Measurements from ENCODE around the gene RERG.

The RERG gene

DNA sequence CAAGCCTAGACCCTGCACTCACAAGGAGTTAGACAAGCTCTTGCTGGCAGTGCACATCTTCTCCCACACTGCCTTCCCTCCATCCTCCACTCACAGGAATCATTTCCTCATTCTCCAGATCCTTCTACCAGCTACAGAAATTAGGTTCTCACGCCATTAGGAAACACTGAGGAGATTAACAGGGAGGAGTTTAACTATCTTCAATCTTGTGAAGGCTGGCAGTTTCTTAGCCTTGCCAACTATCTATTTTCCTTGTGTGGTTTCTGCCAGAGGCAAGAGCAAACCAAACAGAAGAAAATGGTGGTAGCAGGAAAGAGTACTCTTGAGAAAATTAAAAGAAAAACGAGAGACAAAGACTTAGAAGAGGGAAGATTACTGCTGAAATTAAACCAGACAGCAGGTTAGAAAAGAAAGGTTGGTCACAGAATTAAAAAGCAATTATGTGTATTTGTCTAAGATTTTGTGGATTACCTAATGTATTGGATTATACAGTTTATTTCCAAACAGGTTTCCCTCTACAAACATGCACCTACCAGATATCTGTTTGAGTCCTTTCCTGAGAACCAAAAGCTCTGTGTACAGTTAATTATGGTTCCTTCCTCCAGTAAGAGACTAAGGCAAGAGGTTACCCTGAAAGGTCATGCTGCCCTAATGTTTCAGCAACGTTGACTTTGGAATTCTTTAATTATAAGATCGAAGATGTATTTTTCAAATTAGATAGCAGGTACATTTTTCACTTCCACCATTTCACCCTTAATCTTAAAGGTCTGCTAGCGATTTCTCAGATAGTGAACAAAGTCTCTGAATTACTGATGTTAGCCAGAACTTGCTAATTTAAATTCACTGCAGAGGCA lies 5.0 kb downstream of the RERG start:
- no peak for DNase-seq

DNA sequence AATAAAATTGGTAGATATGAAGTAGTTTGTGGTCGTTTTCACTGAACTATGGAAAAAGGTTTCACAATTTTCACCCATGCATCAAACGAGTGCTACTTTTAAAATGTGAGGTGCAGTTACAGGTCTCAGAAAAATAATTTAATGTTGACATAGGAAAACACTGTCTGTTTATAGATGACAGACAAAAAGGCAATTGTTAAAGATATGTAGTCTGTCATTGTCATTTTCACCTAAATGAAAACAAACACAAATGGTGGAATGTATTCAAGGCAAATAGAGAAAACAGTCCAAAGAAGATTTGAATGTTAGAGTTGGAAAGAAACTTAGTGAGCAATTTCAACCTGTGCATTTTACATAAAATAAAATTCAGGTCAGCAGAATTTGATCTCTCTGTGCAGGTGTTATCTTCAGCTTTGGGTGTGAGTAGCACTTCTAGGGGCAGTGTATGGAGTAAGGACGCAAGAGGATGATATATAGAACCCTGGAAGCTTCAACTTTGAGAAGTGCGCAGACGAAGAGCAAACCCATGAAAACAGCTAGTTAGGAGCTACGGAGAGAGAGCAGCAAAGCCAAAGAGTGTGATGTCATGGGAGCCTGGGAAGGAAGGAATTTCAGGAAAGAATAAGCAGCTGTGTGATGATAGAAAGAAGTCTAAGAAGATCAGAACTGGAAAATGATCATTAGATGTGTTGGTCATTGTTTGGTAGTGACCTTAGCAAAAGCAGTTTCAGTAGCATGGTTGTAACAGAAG lies 6.2 kb downstream of the RERG start:
- no peak for DNase-seq

DNA sequence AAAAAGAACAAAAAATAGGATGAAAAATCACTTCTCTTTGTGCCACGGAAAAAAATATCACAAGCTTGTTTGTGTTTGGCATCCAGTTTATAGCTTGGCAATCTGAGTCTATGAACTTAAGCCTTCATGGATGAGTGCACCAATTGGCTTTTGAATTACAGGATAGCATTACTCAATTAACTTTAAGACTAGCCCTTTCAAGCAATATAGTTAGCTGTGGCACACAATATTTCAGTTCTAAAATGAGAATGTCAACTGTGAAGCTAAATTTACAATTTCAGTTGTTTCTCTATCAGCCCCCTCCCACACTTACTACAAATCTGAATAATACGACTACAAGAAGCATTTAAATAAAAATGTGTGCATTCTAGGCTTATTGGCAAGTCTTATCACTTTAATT lies 8.3 kb downstream of the RERG start:
- no peak for DNase-seq

DNA sequence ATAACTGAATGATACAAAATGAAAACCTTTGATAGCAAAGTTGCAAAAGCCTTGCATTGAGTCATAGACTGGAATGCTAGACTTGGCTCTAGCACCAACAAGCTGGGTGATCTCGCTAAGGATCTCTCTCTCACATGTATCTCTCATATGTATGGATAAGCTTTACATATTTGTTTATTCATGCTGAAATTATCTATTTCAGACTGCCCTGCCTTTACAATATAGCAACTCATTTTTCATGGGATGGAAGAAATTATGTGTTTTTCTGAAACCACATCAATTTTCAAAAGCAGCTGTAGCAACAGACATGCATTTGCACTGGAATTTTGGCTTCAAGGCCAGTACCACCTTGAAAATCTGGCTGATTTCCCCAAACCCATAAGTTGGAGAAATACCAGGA lies 11.4 kb downstream of the RERG start:
- no peak for DNase-seq

DNA sequence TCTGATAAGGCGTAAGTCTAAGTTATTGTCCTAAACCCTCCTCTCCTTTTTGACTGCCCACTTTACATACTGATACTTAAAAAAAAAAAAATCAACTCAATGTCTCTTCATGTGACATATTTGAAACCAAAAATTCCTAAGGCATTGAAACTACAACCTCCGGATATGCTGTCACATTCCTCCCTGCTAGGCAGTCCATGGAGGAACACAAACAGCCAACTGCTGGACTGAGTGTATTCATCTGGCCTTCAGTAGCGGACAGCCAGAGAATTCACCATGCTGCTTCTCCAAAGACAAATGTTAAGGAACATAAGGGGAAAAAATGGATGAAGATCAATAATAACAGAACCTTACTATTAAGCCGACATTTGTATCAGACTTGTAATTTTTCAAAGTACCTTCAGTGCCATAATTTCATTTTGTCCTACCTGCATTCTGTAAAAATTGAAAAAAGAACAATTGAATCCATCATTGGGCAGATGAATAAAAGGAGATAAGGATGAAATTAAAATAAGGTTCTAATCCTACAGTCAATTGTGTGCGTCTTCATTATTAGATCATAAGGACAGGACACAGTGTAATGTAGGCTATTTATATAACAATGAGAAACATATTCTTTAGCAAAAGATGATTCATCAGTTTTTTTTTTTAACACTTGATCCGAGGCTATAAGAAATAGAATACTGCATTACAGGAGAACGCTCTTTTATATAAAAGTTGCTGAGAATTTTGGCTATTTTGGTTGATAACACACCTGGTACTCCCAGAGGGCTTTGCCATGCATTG lies 12.2 kb downstream of the RERG start:
- DNase-seq: no peak

DNA sequence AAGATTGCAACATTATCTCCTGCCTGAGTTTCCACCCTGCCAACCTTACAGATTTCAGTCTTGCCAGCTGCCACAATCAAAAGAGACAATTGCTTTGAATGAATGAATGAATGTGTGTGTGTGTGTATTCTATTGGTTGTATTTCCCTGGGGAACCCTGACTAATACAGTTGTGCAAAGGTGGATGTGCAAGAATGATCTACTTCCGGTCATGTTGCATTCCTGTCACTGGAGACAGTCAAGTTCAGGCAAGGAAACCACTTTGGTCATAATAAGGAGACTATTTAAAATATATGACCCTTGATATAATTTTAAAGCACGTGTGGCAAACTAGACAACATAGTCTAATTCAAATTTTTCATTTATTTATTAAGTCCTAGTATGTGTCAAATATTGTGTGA lies 13.1 kb downstream of the RERG start:
- no peak for DNase-seq

DNA sequence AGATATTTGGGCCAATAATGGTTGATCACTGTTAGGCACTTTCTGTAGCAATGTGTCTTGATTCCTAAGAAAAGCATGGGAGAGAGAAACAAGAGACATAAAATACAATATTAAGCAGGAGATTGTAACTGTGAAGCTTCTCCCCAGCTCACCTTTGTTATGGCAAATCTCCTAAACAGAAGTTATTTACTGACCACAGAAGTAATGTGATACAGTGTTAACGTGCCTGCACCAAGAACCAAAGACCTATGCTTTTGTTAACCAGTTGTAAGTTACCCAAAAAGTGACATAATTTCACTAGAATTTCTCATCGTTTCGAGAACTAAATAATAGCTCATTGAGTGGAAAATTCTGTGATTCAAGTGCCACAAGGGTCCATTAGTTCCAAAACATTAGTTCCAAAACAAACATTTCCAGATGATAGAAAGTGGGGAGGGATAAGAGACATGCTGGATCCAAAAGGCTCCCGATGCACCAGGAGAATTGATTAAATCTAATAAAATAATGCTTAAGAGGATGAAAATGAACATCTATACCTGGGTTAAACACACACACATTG lies 14.3 kb downstream of the RERG start:
- DNase-seq: no peak

DNA sequence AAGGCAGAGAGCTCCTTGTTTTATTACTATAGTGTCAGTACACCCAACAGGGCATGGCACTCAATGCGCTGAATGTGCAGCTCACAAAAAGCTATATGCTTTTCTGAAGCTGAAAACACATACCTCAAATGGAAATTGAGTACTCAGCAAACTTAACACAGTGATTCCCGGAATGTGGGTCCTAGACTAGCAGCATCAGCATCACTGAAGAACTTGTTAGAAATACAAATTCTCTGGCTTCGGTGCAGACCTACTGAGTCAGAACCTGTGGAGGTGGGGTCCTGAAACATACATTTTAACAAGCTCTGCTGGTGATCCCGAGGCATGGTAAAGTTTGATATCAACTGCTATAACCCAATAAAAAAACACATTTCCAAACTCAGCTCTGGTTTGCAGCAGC lies 14.9 kb downstream of the RERG start:
- DNase-seq: no peak

DNA sequence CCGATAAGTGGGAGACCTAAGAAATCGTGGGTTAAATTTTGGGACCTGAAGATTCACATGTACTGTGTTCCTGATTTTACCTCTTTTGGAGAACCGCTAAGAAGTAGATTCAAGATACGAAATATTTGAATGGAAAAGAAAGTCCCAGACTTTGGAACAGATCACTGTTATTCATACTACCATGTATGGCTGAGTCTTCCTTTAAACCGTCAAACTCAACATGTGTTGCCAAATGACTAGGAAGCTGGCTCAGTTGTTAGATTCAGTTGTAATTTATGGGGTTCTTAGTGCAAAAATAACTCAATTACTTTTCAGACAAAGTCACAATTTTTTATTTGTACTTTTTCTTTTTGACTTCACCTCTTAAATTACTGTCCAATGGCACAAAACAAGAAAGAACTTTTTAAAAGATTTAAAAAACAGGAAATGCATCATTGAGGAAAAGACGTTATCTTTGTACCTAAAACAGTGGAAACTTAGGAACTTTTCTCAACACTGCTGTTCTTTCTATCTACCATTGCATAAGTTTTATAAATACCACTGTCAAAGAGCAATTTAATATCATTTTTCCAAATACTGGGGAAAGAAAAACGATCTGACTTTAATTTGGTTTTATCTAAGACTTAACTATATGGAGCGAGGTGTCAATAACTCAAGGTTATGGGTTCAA lies 15.7 kb downstream of the RERG start:
- DNase-seq: no peak

DNA sequence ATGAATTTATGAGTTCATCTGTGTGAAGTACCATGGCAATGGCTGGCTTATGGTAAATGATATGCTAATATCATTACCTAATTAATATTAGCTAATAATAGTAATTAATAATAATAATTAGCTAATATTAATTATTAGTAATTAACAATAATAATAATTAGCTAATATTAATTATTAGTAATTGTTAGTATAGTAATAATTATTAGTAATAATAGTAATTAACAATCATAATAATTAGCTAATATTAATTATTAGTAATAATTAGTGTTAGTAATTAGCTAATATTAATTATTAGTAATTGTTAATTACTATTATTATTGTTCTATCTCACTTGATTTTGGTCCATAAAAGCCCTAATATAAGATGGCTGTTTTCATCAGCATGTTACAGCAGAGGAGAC lies 19.8 kb downstream of the RERG start:
- no peak for DNase-seq

DNA sequence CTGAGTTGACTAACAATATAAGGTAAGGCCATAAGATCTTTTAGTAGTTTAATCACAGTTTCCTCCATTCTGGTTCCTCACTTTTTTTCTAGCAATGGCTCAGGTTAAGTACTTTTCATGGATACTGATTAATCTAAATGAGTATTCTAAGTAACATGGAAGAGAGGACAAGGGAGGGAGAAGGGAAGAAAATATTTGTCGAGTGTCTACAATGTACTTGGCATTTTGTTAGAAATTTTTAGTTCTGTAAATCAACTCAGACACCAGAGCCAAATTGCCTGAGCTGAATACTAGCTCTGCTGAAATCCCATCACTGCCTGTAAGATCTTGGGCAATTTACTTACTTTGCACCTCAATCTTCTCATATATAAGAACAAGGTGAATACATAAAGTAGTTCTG lies 20.2 kb downstream of the RERG start:
- no peak for DNase-seq

DNA sequence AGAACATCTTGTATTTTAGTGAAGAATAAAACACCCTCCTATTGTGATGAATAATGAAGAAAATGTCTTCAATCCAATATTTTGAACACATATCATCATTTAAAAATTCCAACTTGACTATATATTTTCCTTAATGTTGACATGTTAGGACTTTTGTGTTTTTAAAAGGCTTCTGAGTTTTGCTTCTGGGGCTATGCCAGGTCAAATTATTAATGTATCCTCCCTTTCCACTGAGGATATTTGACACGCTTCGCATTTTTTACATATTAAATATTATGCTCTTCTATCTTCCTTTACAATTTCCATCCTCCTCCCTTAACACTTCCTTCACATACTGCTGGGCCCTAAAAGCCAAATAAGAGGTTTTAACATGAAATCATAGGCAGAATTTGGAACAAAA lies 20.6 kb downstream of the RERG start:
- no peak for DNase-seq

DNA sequence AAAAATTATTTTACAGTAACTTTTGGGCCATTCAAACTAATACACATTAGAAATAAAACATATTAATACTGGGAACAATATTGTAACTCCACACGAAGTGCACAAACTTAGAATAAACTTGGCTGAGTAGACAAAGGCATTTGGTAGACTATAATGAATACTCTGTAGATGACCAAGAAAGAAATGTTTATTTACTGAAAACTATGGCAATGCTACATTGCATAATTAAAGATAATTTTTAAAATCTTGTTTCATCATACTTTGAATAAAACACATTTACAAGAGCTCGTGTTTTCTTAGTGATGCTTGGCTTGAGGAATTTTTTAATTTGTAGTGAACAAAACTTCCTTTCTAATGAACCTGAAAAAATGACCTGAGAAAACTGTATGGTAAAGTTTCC lies 21.3 kb downstream of the RERG start:
- DNase-seq: no peak

DNA sequence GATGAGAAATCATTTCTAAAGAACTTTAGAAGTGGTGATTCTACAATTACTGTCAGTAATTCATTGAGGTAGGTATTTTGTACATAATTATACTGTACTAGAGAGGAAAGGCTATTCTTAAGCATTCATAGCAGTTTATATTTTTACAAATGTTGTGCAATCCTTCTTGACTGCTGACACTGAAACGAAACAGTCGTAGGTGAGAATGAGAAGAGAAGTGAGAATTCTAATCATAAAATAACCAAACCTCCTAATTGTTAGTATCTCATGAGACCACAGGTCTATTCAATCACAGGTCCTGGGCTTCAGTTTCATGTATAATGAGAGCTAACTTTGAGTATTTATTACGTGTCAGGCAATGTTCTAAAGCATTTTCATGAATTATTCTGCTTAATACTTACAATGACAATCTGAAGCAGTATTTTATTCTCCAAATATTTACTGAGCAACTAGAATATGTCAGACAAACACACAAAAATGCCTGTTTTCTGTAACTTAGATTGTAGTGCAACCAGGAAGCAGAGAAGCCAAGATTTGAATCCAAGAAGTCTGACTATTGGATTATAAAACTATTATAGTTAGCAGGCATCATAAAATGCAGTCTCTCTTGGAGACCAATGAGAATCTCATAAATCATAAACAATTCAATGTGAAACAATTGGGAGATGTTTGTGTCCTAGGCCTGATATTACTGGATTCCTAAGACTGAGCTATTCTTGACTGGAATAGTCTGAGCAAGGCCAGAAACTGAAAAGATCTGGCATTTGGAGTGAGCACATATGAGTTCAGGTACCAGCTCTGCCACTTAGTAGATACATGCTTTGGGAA lies 24.3 kb downstream of the RERG start:
- DNase-seq: no peak

DNA sequence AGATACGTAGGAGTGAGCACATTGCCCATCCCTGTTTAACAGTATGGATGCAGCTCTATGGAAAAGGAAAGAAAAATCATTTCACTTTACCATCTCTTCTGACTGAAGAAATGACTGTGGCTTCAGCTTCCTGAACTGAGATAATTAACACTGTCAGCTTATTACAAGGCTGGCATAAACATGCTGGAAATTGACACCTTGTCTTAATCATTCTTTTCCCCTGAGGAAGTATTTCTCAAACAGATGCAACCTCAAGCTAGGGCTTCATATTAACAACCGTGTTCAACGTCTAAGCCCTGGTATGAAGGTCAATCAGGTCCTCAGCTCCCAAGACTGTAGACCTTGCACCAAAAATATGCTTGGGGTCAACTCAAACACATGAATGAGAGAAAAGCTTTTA lies 25.0 kb downstream of the RERG start:
- no peak for DNase-seq

DNA sequence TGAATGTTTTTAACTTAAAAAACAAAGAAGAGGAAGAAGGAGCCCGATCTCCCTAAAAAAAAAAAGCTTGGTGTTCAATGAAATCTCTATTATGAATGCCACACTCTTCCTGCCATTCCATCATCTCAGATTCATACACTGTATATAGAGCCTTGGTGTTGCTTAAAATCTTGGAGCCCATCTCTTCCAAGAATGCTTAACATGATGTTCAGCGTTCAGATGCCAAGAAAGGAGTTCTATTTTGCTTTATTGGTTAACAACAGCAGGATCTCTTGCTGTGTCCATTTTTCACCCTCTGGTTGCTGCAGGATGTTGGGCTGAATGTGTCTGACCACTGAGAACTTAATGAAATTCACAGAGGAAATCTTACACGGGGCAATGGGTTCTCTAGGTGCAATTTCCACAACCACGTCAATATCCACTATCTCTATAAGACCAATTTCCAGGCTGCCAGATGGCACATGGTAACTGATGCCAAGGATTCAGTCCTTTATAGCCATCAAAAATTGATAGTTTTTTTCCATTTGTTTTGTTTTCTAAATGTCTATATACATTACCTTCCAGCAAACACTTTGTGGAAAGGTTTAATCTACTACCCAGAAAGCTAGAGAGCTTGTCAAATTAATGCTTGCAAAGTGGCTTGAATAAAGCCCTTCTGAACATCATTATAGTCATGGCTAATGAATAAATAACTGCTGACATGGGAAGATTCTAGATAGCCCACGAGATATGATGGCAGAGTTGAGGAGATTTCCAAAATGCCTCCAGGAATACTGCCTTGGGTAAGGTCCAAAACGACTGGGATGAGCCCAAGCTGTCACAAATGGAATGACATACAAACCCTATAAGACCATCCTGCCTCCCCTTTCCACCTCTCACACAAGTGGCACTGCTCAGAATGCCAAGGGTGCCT lies 26.5 kb downstream of the RERG start:
- no peak for DNase-seq

DNA sequence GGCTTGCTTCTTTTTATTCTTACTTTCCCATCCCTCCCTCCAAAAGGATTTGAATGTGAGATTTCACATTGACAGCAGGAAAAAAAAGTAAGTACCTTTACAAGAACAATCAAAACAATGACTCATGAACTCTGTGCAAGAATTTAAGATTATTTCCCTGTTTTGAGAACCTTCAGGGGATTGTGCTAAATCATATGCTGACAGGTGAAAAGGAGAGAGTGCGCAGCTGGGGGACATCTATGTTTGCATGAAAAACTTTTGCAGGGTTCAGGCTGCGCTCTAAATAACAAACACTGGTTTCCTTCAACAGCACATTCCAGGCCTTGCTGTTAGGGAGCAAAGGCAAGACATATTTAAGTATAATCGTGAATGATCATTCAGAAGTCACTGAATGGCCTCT lies 27.3 kb downstream of the RERG start:
- DNase-seq: no peak

DNA sequence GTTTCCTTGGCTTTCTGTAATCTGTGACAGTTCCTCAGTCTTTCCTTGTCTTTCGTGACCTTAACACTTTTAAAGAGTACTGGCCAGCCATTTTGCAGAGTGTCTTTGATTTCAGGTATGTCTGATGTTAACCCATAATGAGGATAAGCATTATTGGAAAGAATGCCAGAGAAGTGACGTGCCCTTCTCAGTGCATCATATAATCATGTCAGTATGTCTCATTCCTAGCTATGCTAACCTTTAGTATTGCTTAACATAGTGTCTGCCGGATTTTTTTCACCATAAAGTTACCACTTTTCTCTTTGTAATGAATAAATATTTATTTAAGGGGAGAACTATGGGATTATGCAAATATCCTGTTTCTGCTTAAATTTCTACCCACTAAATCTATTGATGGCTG lies 28.5 kb downstream of the RERG start:
- no peak for DNase-seq

DNA sequence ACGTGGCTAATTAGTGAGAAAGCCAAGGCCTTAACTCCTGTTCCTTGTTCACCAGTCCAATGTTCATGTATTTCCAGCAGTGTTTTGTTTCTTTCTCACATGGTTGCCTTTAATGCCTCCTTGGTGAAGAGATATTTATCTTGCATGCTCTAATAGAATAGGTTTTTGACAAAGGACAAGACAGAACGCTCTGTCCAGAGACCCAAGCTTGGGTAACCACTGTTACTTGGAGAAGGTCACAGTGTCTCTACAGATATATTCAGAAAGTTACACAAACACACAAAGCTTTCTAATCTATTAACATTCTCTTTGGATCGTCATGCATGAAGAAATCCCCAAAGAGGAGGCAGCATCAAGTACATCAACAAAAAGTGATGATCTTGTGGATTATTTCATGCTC lies 33.1 kb downstream of the RERG start:
- no peak for DNase-seq

DNA sequence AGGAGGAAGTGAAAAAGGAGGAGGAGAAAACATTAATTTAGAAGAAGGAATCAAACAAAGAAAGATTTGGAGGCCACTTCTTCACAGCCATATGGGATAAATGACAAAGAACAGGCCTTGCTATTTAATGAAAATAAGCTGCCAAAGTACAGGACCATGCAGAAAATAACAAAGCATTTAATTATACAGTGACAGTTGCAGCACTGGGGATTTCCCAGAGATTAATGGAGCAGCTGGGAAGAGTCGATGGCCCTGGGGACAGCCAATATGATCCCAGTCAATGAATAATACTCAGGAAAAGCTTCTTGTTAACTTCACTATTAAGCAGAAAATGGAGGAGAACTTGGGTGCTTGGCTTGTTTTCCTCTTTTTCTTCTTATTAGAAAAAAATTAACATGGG lies 34.6 kb downstream of the RERG start:
- no peak for DNase-seq

DNA sequence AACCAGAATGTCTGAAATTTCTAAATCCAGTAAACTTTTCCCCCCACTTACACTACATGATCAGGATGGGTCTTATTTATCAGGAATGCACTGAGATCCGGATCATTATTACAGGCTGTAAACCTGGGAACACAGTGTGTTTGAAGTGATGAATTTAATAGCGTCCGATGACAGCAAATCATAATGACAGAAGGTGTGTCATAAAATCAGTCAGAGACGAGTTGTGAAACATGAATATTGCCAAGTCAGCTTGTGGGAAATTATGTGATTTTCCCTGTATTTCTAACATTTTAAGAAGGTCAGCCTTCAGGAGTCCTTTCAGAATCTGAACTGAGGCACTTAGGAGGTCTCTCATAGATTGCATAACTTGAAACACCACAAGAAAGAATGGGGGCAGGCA lies 36.7 kb downstream of the RERG start:
- DNase-seq: no peak
